IPS-NIHi11 (cell line): Measurements from ENCODE around the gene PHACTR3.
"Not testable (repeated sequence)": the region's sequence is repeated elsewhere in the genome, so short reads cannot be mapped to it uniquely, and the experiment has no call there.

ENCODE experiments used
- DNase-seq: peaks from one replicate; pipeline ENCODE4 v3.0.0; 2012; ENCODE audit warnings: mixed read lengths, low spot score

PHACTR3 gene

GRCh38 chr20:59603781-59604541 is at the start of gene PHACTR3:
TSS of gene PHACTR3 (plus strand) at chr20:59604540. CDS start at chr20:59605015, 475 bp downstream.
- peak; percentile 79 for DNase-seq

GRCh38 chr20:59557733-59558529 is 46.4 kb upstream of the PHACTR3 start:
- not testable (repeated sequence) for DNase-seq

- no peak for DNase-seq
Observed at GRCh38 chr20:59559024-59559817, 45.1 kb upstream of the PHACTR3 start.

GRCh38 chr20:59559863-59560262 is 44.5 kb upstream of the PHACTR3 start:
- DNase-seq: no peak

GRCh38 chr20:59560588-59561227 is 43.6 kb upstream of the PHACTR3 start:
- DNase-seq: peak; percentile 70

GRCh38 chr20:59561228-59561605 is 43.1 kb upstream of the PHACTR3 start:
- no peak for DNase-seq

- DNase-seq: no peak
Observed at GRCh38 chr20:59561614-59562277, 42.6 kb upstream of the PHACTR3 start.

- DNase-seq: no peak
Observed at GRCh38 chr20:59564171-59564570, 40.2 kb upstream of the PHACTR3 start.

- DNase-seq: no peak
Observed at GRCh38 chr20:59564943-59565342, 39.4 kb upstream of the PHACTR3 start.

- DNase-seq: no peak
Observed at GRCh38 chr20:59565768-59566461, 38.4 kb upstream of the PHACTR3 start.

GRCh38 chr20:59566631-59567524 is 37.5 kb upstream of the PHACTR3 start:
- DNase-seq: no peak

- no peak for DNase-seq
Observed at GRCh38 chr20:59567585-59568508, 36.5 kb upstream of the PHACTR3 start.

- DNase-seq: no peak
Observed at GRCh38 chr20:59568509-59569024, 35.8 kb upstream of the PHACTR3 start.

- DNase-seq: no peak
Observed at GRCh38 chr20:59569305-59569704, 35.0 kb upstream of the PHACTR3 start.

- DNase-seq: no peak
Observed at GRCh38 chr20:59571151-59571550, 33.2 kb upstream of the PHACTR3 start.

- DNase-seq: peak; percentile 90
Observed at GRCh38 chr20:59571551-59572314, 32.6 kb upstream of the PHACTR3 start.

- DNase-seq: no peak
Observed at GRCh38 chr20:59572515-59572914, 31.8 kb upstream of the PHACTR3 start.

GRCh38 chr20:59573837-59574236 is 30.5 kb upstream of the PHACTR3 start:
- no peak for DNase-seq
